ENCODE measurements around the gene FRMD4A. TPM values are rescaled to one million over a fixed set of nuclear protein-coding genes. Genes with fewer than 3 reads are reported as not detected.
A peak's percentile ranks its signal among the peaks of the same experiment; 100 is the strongest.

The FRMD4A gene
- total and polyA plus RNA-seq, 11 donors, result 12.2 to 58.1 (median 28.1) TPM

GRCh38 chr10:13670311-13670710, 660.4 kb downstream of the FRMD4A start:
- no peaks in the 10 kb centered on the region for H3K27me3 ChIP-seq
- intact Hi-C loops (cut with DNase I), result loop anchor here in 2 of 10 donors (5.0 kb wide), 2 partner anchors 37 to 47 kb away; no protein-coding TSS in a partner anchor
- no peaks in the 10 kb centered on the region for H3K9me3 ChIP-seq
- H3K27ac ChIP-seq, result no peak overlapping the region
- no peak for TF ChIP-seq POLR2A (IDR thresholded peaks at IDR 0.05)
- TF ChIP-seq CTCF (IDR thresholded peaks at IDR 0.05), result no peak
- ATAC-seq (peak in 3 of 4 donors; percentile 21 to 64 (median 47)), DNase-seq (peak in 3 of 5 donors; percentile 37 to 62 (median 60))
- no peak overlapping the region for H3K4me3 ChIP-seq
- H3K36me3 ChIP-seq, result peaks cover 0 to 97% (median 89%) of the 10 kb centered on the region in 9 donors
- 64 to 75% (median 68%) methylated on average over 10 of the region's 10 CpGs for WGBS, 4 donors
- H3K4me1 ChIP-seq, result peaks cover 0 to 17% (median 8%) of the 10 kb centered on the region in 12 donors

GRCh38 chr10:13669901-13670300, 660.8 kb downstream of the FRMD4A start:
- intact Hi-C loops (cut with DNase I), result loop anchor here in 5 of 10 donors (5.0 to 10.0 kb wide), 5 partner anchors 32 to 55 kb away; no protein-coding TSS in a partner anchor
- DNase-seq (no peak), ATAC-seq (no peak)
- TF ChIP-seq CTCF (IDR thresholded peaks at IDR 0.05) (no peak), POLR2A (IDR thresholded peaks at IDR 0.05) (no peak)
- Histone ChIP-seq H3K36me3 (peaks cover 0 to 100% (median 93%) of the 10 kb centered on the region in 9 donors), H3K27ac (peak overlapping the region in 1 of 12 donors; percentile 18), H3K27me3 (no peaks in the 10 kb centered on the region), H3K4me1 (peaks cover 0 to 15% (median 8%) of the 10 kb centered on the region in 12 donors), H3K9me3 (no peaks in the 10 kb centered on the region), H3K4me3 (no peak overlapping the region)
- WGBS, 4 donors, result 77 to 87% (median 84%) methylated on average over 12 of the region's 12 CpGs

- Histone ChIP-seq H3K4me3 (no peak overlapping the region), H3K36me3 (peaks cover 0 to 100% (median 93%) of the 10 kb centered on the region in 9 donors), H3K4me1 (peaks cover 0 to 13% (median 6%) of the 10 kb centered on the region in 12 donors), H3K9me3 (no peaks in the 10 kb centered on the region), H3K27me3 (no peaks in the 10 kb centered on the region), H3K27ac (peak overlapping the region in 1 of 12 donors; percentile 18)
- DNase-seq (no peak), ATAC-seq (no peak)
- TF ChIP-seq CTCF (IDR thresholded peaks at IDR 0.05), result no peak
- no peak for TF ChIP-seq POLR2A (IDR thresholded peaks at IDR 0.05)
- 89 to 96% (median 94%) methylated on average over 7 to 8 of the region's 8 CpGs for WGBS, 4 donors
- intact Hi-C loops (cut with DNase I), result loop anchor here in 4 of 10 donors (5.0 to 10.0 kb wide), 4 partner anchors 33 to 55 kb away; no protein-coding TSS in a partner anchor
Measured at GRCh38 chr10:13669182-13669855, 661.4 kb downstream of the FRMD4A start.

- no peak overlapping the region for H3K4me3 ChIP-seq
- TF ChIP-seq POLR2A (IDR thresholded peaks at IDR 0.05) (no peak), CTCF (IDR thresholded peaks at IDR 0.05) (no peak)
- H3K27me3 ChIP-seq, result no peaks in the 10 kb centered on the region
- H3K9me3 ChIP-seq, result no peaks in the 10 kb centered on the region
- H3K27ac ChIP-seq, result no peak overlapping the region
- intact Hi-C loops (cut with DNase I), result loop anchor here in 4 of 10 donors (5.0 to 10.0 kb wide), 4 partner anchors 34 to 53 kb away; no protein-coding TSS in a partner anchor
- peaks cover 0 to 100% (median 93%) of the 10 kb centered on the region in 9 donors for H3K36me3 ChIP-seq
- H3K4me1 ChIP-seq, result peaks cover 0 to 13% (median 5%) of the 10 kb centered on the region in 12 donors
- DNase-seq (no peak), ATAC-seq (no peak)
- 89 to 94% (median 91%) methylated on average over 4 of the region's 4 CpGs for WGBS, 4 donors
Measured at GRCh38 chr10:13668126-13668525, 662.6 kb downstream of the FRMD4A start.

Data from heart left ventricle (tissue), 16 donors.